NCI-H510A treated with DMSO at 0.1 percent for 48 hours (cell line): ENCODE measurements around the gene NCK1.
"Not testable (repeated sequence)": the region's sequence is repeated elsewhere in the genome, so short reads cannot be mapped to it uniquely, and the experiment has no call there.

ENCODE experiments used
- DNase-seq: peaks from one replicate; lab custom pipeline; 2025; lab: John Stamatoyannopoulos, UW

The NCK1 gene

DNA sequence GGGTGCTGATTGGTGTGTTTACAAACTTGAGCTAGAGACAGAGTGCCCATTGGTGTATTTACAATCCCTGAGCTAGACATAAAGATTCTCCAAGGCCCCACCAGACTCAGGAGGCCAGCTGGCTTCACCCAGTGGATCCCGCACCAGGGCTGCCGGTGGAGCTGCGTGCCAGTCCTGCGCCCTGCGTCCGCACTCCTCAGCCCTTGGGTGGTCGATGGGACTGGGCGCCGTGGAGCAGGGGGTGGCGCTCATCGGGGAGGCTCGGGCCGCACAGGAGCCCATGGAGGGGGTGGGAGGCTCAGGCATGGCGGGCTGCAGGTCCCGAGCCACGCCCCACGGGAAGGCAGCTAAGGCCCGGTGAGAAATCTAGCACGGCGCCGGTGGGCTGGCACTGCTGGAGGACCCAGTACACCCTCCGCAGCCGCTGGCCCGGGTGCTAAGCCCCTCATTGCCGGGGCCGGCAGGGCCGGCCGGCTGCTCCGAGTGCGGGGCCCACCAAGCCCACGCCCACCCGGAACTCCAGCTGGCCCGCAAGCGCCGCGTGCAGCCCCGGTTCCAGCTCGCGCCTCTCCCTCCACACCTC is 125.5 kb downstream of the NCK1 start:
- not testable (repeated sequence) for DNase-seq

DNA sequence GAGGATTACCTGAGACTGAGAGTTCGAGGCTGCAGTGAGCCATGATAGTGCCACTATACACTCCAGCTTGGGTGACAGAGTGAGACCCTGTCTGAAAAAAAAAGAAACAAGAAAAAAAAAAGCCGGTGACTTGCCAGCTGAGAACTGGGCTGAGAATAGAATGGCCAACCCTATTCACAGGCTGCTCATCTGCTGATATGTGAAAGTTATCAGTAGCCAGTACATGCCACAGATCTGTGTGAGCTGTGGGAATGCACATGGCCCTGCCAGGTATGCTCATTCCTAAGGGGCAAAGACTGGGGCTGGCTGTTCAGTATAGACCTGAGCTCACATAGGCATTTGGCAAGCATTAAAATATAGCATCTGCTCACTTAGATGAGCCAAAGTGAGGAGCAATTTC is 126.6 kb downstream of the NCK1 start:
- no peak for DNase-seq

DNA sequence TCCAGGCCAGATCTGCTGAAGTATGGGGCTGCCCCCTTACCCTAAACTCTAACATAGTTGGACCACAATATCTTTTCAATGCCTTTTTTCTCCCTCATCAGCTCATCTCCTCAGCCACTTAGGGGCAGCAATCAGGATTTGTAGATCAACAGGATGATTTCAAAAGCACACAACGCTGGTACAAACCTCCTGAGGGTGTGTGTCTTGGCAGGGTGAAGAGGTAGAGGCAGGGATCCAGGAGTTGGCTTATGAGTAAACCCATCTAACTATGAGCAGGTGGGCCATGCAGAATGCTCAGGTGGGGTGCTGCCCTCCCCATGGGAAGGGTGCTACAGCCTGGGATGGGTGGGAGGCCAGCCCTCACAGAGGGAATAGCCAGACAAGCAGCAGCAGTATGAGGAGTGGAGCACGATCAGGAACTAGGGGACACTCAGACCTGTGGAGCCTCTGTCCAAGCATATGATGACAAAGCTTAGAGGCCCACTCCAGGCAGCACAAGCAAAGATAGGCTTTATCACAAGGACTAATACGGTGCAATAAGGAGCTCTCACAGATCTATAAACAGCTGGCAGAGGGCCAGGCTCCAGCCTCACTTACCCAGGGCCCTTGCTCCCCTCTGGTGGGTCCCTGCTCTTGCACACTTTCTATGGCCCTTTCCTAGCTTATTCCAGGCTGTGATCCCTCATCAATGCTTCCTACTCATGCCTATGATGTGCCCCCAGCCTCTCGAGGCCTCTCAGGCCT is 127.9 kb downstream of the NCK1 start:
- no peak for DNase-seq

DNA sequence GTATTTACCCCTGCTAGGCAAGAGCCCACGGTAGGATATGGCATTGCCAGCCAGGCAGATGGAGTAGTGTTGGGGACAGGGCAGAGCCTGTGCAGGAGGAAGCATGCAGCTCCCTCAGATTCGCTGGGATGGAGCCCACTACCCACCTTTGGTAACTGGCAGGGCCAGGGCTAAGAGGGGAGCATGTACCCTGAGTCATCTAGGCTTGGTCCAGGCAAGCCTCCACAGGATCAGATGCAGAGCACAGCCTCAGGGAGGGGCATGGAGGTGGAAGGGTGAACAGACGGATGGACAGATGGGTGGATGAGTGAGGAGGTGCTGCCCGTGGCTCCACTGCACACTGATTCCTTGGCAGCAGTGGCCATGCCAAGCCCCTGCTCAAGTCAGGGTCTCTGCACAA is 128.8 kb downstream of the NCK1 start:
- no peak for DNase-seq

DNA sequence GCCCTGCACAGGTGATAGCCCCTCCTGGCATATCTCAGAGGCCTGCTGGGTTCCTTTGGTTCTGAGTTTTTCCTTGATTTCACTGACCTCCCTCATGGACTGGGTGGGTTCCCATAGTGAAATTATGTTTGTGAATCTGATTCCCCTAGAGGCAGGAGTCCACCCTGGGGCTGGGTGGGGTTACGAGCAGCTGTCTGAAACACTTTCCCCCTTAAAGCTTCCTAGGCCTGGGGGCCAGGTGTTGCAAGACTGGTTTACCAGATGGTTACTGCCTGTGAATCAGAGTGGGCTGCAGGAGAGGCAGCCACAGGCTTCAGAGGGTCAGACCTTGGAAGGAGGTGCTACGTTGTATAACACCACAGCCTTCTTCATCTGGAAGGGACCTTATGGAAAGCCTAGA is 130.1 kb downstream of the NCK1 start:
- DNase-seq = no peak

DNA sequence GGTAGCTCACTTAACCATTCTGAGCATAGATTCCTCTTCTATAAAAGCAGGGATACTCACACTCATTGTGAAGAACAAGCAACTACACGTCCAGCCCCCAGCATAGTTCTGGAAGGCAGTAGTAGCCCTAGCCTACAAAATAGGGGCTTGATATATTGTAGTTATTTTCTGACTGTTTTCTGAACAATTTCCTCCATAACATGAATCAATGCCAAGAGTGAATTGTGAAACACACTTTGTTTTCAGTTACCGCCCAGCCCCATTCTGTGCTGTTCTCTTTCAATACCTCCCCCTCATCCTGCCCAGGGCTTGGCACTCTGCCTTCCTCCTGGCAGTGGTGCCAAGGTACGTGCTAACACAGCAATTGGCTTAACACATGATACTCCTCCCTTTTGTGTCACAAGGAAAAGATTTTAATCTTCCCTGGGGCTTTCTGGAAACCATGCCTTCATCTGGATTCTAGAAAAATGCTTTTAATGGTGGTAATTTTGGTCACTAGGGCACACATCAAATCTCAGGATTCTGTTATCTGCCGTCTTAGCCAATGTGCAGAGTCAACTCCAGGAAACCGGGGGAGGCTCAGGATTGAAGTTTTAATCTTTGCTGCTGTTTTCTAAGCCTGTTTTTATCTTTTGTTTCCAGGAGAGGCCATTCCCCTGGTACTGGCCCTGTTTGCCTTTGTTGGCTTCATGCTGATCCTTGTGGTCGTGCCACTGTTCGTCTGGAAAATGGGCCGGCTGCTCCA is 132.9 kb downstream of the NCK1 start:
- DNase-seq = no peak

DNA sequence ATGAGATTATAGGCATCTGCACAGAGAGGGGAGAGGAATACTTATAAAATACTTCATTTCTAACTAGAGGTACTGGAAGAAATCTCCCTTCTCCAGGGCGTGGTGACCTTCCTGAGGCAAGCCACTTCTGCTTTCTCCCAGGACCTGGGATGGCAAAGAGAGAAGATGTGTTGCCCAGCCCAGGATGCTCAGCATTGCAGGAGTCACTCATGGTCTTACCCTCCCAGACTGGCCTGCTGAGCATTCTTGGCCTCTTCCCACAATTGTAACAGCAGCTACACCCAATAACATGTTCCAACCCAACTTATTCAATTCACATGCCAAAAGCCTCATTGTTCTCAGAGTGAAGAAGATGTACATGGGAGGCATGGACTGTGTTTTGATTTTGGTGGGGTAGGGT is 133.6 kb downstream of the NCK1 start:
- DNase-seq = no peak
